ENCODE results near the gene MEF2D.

DNA sequence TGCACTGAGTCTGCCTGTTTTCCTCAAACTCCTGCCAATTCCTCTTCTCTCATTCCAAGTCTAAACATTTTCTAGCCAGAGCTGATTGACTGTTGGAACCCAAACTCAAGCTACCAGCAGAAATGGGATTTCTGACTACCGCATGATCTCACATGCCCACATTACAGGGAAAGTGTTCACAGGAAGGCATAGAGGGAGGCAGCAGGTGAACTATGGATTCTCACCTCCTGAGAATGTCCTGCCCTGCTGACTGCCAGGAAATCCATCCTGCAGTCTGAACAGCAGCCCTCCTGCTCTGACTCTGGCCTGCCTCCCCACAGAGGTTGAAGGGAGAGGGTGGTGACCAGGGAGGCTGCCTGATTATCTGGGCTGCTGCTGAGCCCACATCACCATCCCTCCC lies 49.3 kb upstream of the MEF2D start:
- TF ChIP-seq, protein P1, sequence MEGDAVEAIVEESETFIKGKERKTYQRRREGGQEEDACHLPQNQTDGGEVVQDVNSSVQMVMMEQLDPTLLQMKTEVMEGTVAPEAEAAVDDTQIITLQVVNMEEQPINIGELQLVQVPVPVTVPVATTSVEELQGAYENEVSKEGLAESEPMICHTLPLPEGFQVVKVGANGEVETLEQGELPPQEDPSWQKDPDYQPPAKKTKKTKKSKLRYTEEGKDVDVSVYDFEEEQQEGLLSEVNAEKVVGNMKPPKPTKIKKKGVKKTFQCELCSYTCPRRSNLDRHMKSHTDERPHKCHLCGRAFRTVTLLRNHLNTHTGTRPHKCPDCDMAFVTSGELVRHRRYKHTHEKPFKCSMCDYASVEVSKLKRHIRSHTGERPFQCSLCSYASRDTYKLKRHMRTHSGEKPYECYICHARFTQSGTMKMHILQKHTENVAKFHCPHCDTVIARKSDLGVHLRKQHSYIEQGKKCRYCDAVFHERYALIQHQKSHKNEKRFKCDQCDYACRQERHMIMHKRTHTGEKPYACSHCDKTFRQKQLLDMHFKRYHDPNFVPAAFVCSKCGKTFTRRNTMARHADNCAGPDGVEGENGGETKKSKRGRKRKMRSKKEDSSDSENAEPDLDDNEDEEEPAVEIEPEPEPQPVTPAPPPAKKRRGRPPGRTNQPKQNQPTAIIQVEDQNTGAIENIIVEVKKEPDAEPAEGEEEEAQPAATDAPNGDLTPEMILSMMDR (IDR thresholded peaks at IDR 0.05; ENCODE audit: low read depth, low read length, poor library complexity, severe bottlenecking), result no peak
- TF ChIP-seq EZH2phosphoT487 (IDR thresholded peaks at IDR 0.05; ENCODE audit: borderline replicate concordance, low read length), result no peak

Data from DOHH2 (cell line).